Nephron progenitor cell (in vitro differentiated cells): ENCODE results near the gene SLC7A6OS.
A peak's percentile ranks its signal among the peaks of the same experiment; 100 is the strongest.

Source experiments
- DNase-seq: peaks from one replicate; pipeline ENCODE4 v3.0.0; 2021
- H3K27ac Mint-ChIP-seq: 2 replicates; pipeline ENCODE4 v1.8.0; 2021; ENCODE audit warnings: mild to moderate bottlenecking, moderate library complexity, mixed read lengths
- H3K27me3 Mint-ChIP-seq: 2 replicates; pipeline ENCODE4 v1.8.0; 2021; ENCODE audit warnings: mild to moderate bottlenecking, low read depth, mixed read lengths; ENCODE audit not compliant: poor library complexity
- H3K36me3 Mint-ChIP-seq: 2 replicates; pipeline ENCODE4 v1.8.0; 2021; ENCODE audit warnings: low read depth, mixed read lengths
- H3K4me1 Mint-ChIP-seq: 2 replicates; pipeline ENCODE4 v1.8.0; 2021; ENCODE audit warnings: mixed read lengths
- H3K4me3 Mint-ChIP-seq: 2 replicates; pipeline ENCODE4 v1.8.0; 2021; ENCODE audit warnings: mild to moderate bottlenecking, moderate library complexity, mixed read lengths
- H3K9me3 Mint-ChIP-seq: 2 replicates; pipeline ENCODE4 v1.8.0; 2021; ENCODE audit warnings: mild to moderate bottlenecking, moderate library complexity, mixed read lengths
- TF ChIP-seq, protein P1 (sequence below): fragments of 200-600 bp; sonication (generic); IDR thresholded peaks from 2 replicates; pipeline ENCODE4 v1.5.0; 2021; ENCODE audit warnings: antibody characterized with exemption

Gene SLC7A6OS

GRCh38 chr16:68284847-68285246 lies 25.9 kb downstream of the SLC7A6OS start:
- peaks cover 21% of the 10 kb centered on the region for H3K36me3 Mint-ChIP-seq
- peak overlapping the region; percentile 31 for H3K27ac Mint-ChIP-seq
- no peak overlapping the region for H3K4me3 Mint-ChIP-seq
- H3K27me3 Mint-ChIP-seq: peaks cover 6% of the 10 kb centered on the region
- peaks cover 50% of the 10 kb centered on the region for H3K4me1 Mint-ChIP-seq
- no peak for DNase-seq
- peaks cover 2% of the 10 kb centered on the region for H3K9me3 Mint-ChIP-seq
- TF ChIP-seq, protein P1, sequence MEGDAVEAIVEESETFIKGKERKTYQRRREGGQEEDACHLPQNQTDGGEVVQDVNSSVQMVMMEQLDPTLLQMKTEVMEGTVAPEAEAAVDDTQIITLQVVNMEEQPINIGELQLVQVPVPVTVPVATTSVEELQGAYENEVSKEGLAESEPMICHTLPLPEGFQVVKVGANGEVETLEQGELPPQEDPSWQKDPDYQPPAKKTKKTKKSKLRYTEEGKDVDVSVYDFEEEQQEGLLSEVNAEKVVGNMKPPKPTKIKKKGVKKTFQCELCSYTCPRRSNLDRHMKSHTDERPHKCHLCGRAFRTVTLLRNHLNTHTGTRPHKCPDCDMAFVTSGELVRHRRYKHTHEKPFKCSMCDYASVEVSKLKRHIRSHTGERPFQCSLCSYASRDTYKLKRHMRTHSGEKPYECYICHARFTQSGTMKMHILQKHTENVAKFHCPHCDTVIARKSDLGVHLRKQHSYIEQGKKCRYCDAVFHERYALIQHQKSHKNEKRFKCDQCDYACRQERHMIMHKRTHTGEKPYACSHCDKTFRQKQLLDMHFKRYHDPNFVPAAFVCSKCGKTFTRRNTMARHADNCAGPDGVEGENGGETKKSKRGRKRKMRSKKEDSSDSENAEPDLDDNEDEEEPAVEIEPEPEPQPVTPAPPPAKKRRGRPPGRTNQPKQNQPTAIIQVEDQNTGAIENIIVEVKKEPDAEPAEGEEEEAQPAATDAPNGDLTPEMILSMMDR: no peak

DNA sequence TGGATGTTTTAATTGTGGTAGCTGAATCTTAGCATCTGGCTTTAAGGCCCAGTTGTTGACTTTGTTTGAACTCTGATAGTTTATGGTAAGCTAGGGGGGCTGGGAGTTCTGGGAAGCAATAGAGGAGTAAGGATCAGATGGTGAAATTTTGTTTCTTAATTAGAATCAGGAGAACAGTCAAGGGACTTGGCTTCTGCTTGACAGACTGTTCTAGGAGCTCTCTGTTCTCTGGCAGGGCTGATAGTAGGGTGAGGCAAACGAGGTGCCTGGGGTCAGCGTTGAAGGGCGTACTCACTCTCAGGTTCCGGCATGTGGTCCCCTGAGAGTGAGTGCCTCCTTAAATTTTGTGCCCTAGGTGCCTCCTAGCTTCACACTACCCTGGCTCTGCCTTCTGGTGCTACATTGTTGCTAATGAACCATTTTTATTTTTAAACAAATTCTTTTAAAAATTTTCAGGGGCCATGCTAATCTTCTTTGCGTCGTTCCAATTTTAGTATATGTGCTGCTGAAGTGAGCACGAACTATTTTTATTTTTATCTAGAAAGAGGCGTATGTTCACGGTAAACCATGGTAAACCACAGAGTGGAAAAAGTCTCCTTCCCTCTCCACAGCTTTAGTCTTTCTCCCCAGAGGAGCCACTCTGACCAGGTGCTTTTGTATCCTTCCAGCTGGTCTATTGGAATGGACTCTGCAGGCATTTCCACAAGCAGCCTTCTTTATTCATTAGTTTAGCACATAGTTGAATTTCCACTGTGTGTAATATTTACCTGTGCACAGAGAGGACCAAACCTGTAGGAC lies 26.7 kb downstream of the SLC7A6OS start:
- Mint-ChIP-seq H3K27me3 (peaks cover 6% of the 10 kb centered on the region), H3K36me3 (peaks cover 30% of the 10 kb centered on the region), H3K9me3 (peaks cover 7% of the 10 kb centered on the region), H3K4me1 (peaks cover 46% of the 10 kb centered on the region), H3K4me3 (no peak overlapping the region), H3K27ac (peak overlapping the region; percentile 84)
- DNase-seq: no peak
- TF ChIP-seq, protein P1: no peak

DNA sequence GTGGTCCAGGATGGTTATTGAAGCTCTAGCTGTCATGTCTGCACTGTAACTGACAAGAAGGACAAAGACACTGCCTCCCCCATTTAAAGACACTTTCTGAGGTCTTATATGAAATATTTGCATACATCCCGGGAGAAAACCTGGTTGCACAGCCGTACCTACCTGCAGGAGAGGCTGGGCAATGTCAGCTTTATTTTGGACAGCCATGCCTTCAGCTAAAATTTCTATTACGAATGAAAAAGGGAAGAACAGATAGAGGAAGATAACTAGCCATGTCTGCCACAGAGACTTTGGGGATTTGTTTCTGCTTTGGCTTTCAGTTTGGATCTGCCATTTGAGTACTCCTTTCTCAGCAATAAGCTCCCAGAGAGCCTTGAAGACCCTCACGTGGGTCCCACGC lies 27.4 kb downstream of the SLC7A6OS start:
- Mint-ChIP-seq H3K27me3 (peaks cover 6% of the 10 kb centered on the region), H3K4me3 (no peak overlapping the region), H3K36me3 (peaks cover 30% of the 10 kb centered on the region), H3K27ac (peak overlapping the region; percentile 8), H3K9me3 (peaks cover 7% of the 10 kb centered on the region), H3K4me1 (peaks cover 46% of the 10 kb centered on the region)
- TF ChIP-seq, protein P1: no peak
- DNase-seq: no peak

GRCh38 chr16:68282064-68282452 lies 28.7 kb downstream of the SLC7A6OS start:
- TF ChIP-seq, protein P1: no peak
- no peak for DNase-seq
- H3K4me1 Mint-ChIP-seq: peaks cover 46% of the 10 kb centered on the region
- H3K27me3 Mint-ChIP-seq: peaks cover 2% of the 10 kb centered on the region
- H3K36me3 Mint-ChIP-seq: peaks cover 26% of the 10 kb centered on the region
- no peak overlapping the region for H3K27ac Mint-ChIP-seq
- peaks cover 7% of the 10 kb centered on the region for H3K9me3 Mint-ChIP-seq
- no peak overlapping the region for H3K4me3 Mint-ChIP-seq

- H3K4me1 Mint-ChIP-seq: peaks cover 46% of the 10 kb centered on the region
- H3K4me3 Mint-ChIP-seq: no peak overlapping the region
- TF ChIP-seq, protein P1: no peak
- peak overlapping the region; percentile 40 for H3K27ac Mint-ChIP-seq
- H3K27me3 Mint-ChIP-seq: peaks cover 2% of the 10 kb centered on the region
- DNase-seq: no peak
- H3K9me3 Mint-ChIP-seq: peaks cover 7% of the 10 kb centered on the region
- peaks cover 24% of the 10 kb centered on the region for H3K36me3 Mint-ChIP-seq
Measured at GRCh38 chr16:68281368-68282063, 29.2 kb downstream of the SLC7A6OS start.
